ENCODE results near the gene OCA2.

OCA2 gene

DNA sequence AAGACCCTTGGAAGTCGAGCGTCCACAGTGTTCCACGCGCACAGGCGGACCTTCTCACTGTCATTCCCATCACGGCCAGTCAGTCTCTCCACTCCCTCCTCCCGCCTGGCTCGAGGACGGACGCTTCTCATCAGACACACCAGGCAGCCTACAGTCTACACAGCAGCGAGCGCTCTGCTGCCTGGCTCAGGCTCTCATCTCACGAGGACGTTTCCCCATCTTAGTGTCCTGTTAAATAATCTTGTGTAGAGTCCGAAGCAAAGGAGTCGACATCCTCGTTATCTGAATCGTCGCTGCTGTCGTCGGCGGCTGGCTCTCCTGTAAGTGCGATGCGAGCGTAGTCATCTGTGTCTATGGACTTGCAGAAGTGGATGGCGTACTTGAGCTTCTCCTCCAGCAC, 12.4 kb upstream of the OCA2 start:
- Histone ChIP-seq H3K4me1 (ENCODE audit: control insufficient read depth, insufficient read depth, low read length, poor library complexity, severe bottlenecking) (no peaks in the 10 kb centered on the region), H3K9me3 (ENCODE audit: control insufficient read depth, low read length) (no peaks in the 10 kb centered on the region), H3K4me3 (ENCODE audit: extremely low read depth, insufficient read depth, low read length, poor library complexity, severe bottlenecking) (no peak overlapping the region), H3K27ac (ENCODE audit: low read depth, low read length, severe bottlenecking) (no peak overlapping the region), H3K36me3 (ENCODE audit: control insufficient read depth, insufficient read depth, low read length) (peaks cover 57% of the 10 kb centered on the region)
- WGBS, 2 experiments (ENCODE audit: insufficient coverage in 2 of 2): 95 to 99% methylated on average over 17 to 18 of the region's 26 CpGs

GRCh38 chr15:28110481-28110881, 11.4 kb upstream of the OCA2 start:
- H3K4me1 ChIP-seq (ENCODE audit: control insufficient read depth, insufficient read depth, low read length, poor library complexity, severe bottlenecking): no peaks in the 10 kb centered on the region
- no peak overlapping the region for H3K4me3 ChIP-seq (ENCODE audit: extremely low read depth, insufficient read depth, low read length, poor library complexity, severe bottlenecking)
- WGBS, 2 experiments (ENCODE audit: insufficient coverage in 2 of 2): 90 to 94% methylated on average over 5 to 6 of the region's 7 CpGs
- H3K27ac ChIP-seq (ENCODE audit: low read depth, low read length, severe bottlenecking): no peak overlapping the region
- peaks cover 49% of the 10 kb centered on the region for H3K36me3 ChIP-seq (ENCODE audit: control insufficient read depth, insufficient read depth, low read length)
- no peaks in the 10 kb centered on the region for H3K9me3 ChIP-seq (ENCODE audit: control insufficient read depth, low read length)

GRCh38 chr15:28109626-28110455, 10.7 kb upstream of the OCA2 start:
- Histone ChIP-seq H3K4me1 (ENCODE audit: control insufficient read depth, insufficient read depth, low read length, poor library complexity, severe bottlenecking) (no peaks in the 10 kb centered on the region), H3K27ac (ENCODE audit: low read depth, low read length, severe bottlenecking) (no peak overlapping the region), H3K9me3 (ENCODE audit: control insufficient read depth, low read length) (no peaks in the 10 kb centered on the region), H3K36me3 (ENCODE audit: control insufficient read depth, insufficient read depth, low read length) (peaks cover 45% of the 10 kb centered on the region), H3K4me3 (ENCODE audit: extremely low read depth, insufficient read depth, low read length, poor library complexity, severe bottlenecking) (no peak overlapping the region)
- 91 to 95% methylated on average over 21 to 22 of the region's 25 CpGs for WGBS, 2 experiments (ENCODE audit: insufficient coverage in 2 of 2)

DNA sequence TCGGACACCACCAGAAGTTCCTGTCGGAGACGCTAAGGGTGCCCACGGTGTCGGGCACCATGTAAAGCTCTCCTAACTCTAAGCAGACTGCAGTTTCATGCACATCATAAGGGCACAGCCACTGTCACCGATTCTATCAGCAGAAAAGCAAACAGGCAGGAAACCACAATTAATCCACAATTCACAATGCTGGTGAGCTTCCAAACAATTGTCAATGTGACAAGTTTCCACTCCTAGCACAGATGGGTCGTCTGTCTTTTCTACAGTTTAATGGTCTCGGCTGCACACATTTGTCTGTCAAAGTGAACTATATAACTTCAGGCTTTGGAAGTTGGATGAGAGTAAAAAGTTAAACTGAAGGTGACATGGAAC, 8.8 kb upstream of the OCA2 start:
- peak overlapping the region; percentile 41 for H3K4me3 ChIP-seq (ENCODE audit: extremely low read depth, insufficient read depth, low read length, poor library complexity, severe bottlenecking)
- peaks cover 26% of the 10 kb centered on the region for H3K36me3 ChIP-seq (ENCODE audit: control insufficient read depth, insufficient read depth, low read length)
- WGBS, 2 experiments (ENCODE audit: insufficient coverage in 2 of 2): 74 to 80% methylated on average over 8 of the region's 8 CpGs
- no peak overlapping the region for H3K27ac ChIP-seq (ENCODE audit: low read depth, low read length, severe bottlenecking)
- no peaks in the 10 kb centered on the region for H3K4me1 ChIP-seq (ENCODE audit: control insufficient read depth, insufficient read depth, low read length, poor library complexity, severe bottlenecking)
- H3K9me3 ChIP-seq (ENCODE audit: control insufficient read depth, low read length): no peaks in the 10 kb centered on the region

- Histone ChIP-seq H3K4me1 (ENCODE audit: control insufficient read depth, insufficient read depth, low read length, poor library complexity, severe bottlenecking) (no peaks in the 10 kb centered on the region), H3K36me3 (ENCODE audit: control insufficient read depth, insufficient read depth, low read length) (peaks cover 20% of the 10 kb centered on the region), H3K4me3 (ENCODE audit: extremely low read depth, insufficient read depth, low read length, poor library complexity, severe bottlenecking) (peak overlapping the region; percentile 41), H3K27ac (ENCODE audit: low read depth, low read length, severe bottlenecking) (no peak overlapping the region), H3K9me3 (ENCODE audit: control insufficient read depth, low read length) (no peaks in the 10 kb centered on the region)
- 10 to 12% methylated on average over 53 to 59 of the region's 63 CpGs for WGBS, 2 experiments (ENCODE audit: insufficient coverage in 2 of 2)
These were observed 8.2 kb upstream of the OCA2 start for GRCh38 chr15:28107111-28107903.

DNA sequence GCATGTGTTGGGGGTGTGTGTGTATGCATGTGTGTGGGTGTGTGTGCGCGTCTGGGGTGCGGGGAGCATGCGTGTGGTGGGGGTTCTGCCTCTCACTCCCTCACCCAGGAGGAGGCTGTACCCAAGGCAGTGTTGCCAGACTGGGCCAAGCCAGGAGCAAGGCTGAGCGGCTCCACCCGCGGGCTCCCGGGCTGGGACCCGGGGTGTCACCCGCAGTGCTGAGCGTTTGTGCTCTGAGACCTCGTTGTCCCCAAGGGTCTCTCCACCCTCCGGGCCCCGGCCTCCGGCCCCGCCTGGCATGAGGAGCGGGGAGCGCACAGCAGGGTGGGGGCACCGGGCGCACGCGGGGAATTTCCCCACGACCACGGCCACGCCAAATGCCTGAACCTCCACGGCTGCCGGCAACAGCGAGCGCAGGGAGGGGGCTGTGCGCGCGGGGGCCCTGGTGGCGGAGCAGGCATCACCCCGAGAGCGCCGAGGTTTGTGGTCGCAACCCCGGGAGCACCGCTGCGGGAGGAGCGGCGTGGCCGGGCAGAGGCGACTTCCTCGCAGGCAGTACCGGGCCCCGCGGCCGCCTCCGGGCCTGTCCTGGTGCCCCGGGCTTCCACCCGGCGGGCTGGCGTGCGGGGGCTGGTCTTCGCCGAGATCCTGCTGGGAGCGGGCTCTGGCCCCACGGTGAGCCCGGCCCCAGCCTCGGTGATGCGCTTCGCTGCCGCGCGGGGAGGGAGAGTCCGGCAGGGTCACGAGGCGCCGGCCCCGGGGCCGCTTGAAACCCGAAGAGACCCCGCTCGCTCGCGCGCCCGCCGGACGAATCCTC, 7.4 kb upstream of the OCA2 start:
- H3K27ac ChIP-seq (ENCODE audit: low read depth, low read length, severe bottlenecking): no peak overlapping the region
- peak overlapping the region; percentile 41 for H3K4me3 ChIP-seq (ENCODE audit: extremely low read depth, insufficient read depth, low read length, poor library complexity, severe bottlenecking)
- no peaks in the 10 kb centered on the region for H3K4me1 ChIP-seq (ENCODE audit: control insufficient read depth, insufficient read depth, low read length, poor library complexity, severe bottlenecking)
- H3K9me3 ChIP-seq (ENCODE audit: control insufficient read depth, low read length): no peaks in the 10 kb centered on the region
- 5 to 8% methylated on average over 62 to 67 of the region's 81 CpGs for WGBS, 2 experiments (ENCODE audit: insufficient coverage in 2 of 2)
- H3K36me3 ChIP-seq (ENCODE audit: control insufficient read depth, insufficient read depth, low read length): peaks cover 12% of the 10 kb centered on the region

- H3K4me1 ChIP-seq (ENCODE audit: control insufficient read depth, insufficient read depth, low read length, poor library complexity, severe bottlenecking): no peaks in the 10 kb centered on the region
- no peaks in the 10 kb centered on the region for H3K9me3 ChIP-seq (ENCODE audit: control insufficient read depth, low read length)
- peaks cover 5% of the 10 kb centered on the region for H3K36me3 ChIP-seq (ENCODE audit: control insufficient read depth, insufficient read depth, low read length)
- H3K4me3 ChIP-seq (ENCODE audit: extremely low read depth, insufficient read depth, low read length, poor library complexity, severe bottlenecking): no peak overlapping the region
- no peak overlapping the region for H3K27ac ChIP-seq (ENCODE audit: low read depth, low read length, severe bottlenecking)
- 93 to 100% methylated on average over 2 to 4 of the region's 5 CpGs for WGBS, 2 experiments (ENCODE audit: insufficient coverage in 2 of 2)
These were observed 6.7 kb upstream of the OCA2 start for GRCh38 chr15:28105793-28106192.

- Histone ChIP-seq H3K9me3 (ENCODE audit: control insufficient read depth, low read length) (no peaks in the 10 kb centered on the region), H3K4me3 (ENCODE audit: extremely low read depth, insufficient read depth, low read length, poor library complexity, severe bottlenecking) (no peak overlapping the region), H3K36me3 (ENCODE audit: control insufficient read depth, insufficient read depth, low read length) (no peaks in the 10 kb centered on the region), H3K27ac (ENCODE audit: low read depth, low read length, severe bottlenecking) (no peak overlapping the region), H3K4me1 (ENCODE audit: control insufficient read depth, insufficient read depth, low read length, poor library complexity, severe bottlenecking) (no peaks in the 10 kb centered on the region)
- WGBS, 2 experiments (ENCODE audit: insufficient coverage in 2 of 2): 92% methylated on average over 6 to 9 of the region's 9 CpGs
These were observed 6.2 kb upstream of the OCA2 start for GRCh38 chr15:28105224-28105791.

- 75 to 78% methylated on average over 10 of the region's 10 CpGs for WGBS, 2 experiments (ENCODE audit: insufficient coverage in 2 of 2)
- no peaks in the 10 kb centered on the region for H3K9me3 ChIP-seq (ENCODE audit: control insufficient read depth, low read length)
- H3K4me3 ChIP-seq (ENCODE audit: extremely low read depth, insufficient read depth, low read length, poor library complexity, severe bottlenecking): no peak overlapping the region
- H3K36me3 ChIP-seq (ENCODE audit: control insufficient read depth, insufficient read depth, low read length): no peaks in the 10 kb centered on the region
- peaks cover 2% of the 10 kb centered on the region for H3K4me1 ChIP-seq (ENCODE audit: control insufficient read depth, insufficient read depth, low read length, poor library complexity, severe bottlenecking)
- H3K27ac ChIP-seq (ENCODE audit: low read depth, low read length, severe bottlenecking): no peak overlapping the region
These were observed 5.2 kb upstream of the OCA2 start for GRCh38 chr15:28104326-28104725.

DNA sequence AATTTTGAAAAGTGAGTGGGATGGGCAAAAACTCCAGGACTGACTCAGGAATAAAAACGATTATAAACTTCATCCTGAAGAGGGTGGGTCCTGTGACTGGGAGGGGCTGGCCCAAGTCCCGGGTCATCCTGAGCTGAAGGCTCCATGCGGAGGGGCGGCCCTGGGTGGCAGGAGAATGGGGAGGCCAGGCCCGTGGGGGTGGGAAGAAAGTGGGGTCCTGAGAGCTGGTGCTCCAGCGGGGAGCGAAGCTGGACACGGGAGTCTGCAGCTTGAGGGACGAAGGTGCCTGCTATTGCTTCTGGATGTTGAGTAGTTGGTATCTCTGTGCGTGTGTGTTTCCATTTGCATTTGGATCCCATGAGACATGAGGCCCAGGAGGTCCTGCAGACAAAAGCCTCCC, 4.7 kb upstream of the OCA2 start:
- Histone ChIP-seq H3K4me1 (ENCODE audit: control insufficient read depth, insufficient read depth, low read length, poor library complexity, severe bottlenecking) (peaks cover 2% of the 10 kb centered on the region), H3K27ac (ENCODE audit: low read depth, low read length, severe bottlenecking) (no peak overlapping the region), H3K36me3 (ENCODE audit: control insufficient read depth, insufficient read depth, low read length) (no peaks in the 10 kb centered on the region), H3K4me3 (ENCODE audit: extremely low read depth, insufficient read depth, low read length, poor library complexity, severe bottlenecking) (no peak overlapping the region), H3K9me3 (ENCODE audit: control insufficient read depth, low read length) (no peaks in the 10 kb centered on the region)
- 87 to 91% methylated on average over 7 to 10 of the region's 10 CpGs for WGBS, 2 experiments (ENCODE audit: insufficient coverage in 2 of 2)

Measured in mesodermal cell (in vitro differentiated cells).